Right lobe of liver (tissue), 6 donors: Measurements from ENCODE around the gene KLHL20. TPM values are rescaled to one million over a fixed set of nuclear protein-coding genes. Genes with fewer than 3 reads are reported as not detected.
"Not testable (repeated sequence)": the region's sequence is repeated elsewhere in the genome, so short reads cannot be mapped to it uniquely, and the experiment has no call there.

ENCODE experiments used
- ATAC-seq, 4 donors: fragments of 200-7000 bp; cut with Tn5 transposase; one replicate each; pipeline ENCODE4 v1.9.1; 2020; ENCODE audit warnings: mild to moderate bottlenecking in 4 of 4, moderate library complexity in 4 of 4
- DNase-seq, 3 donors: peaks; one replicate each; pipeline ENCODE4 v3.0.0-alpha.2; 2020
- H3K27ac ChIP-seq, 3 donors: fragments of 200-600 bp; one replicate each; pipeline ENCODE4 v1.8.0; 2022
- H3K27me3 ChIP-seq, 2 donors: fragments of 200-600 bp; one replicate each; pipeline ENCODE4 v1.8.0; 2022
- H3K36me3 ChIP-seq, 4 donors: fragments of 200-600 bp; sonication (generic) in 1 of 4; one replicate each; pipeline versions ENCODE4 v1.5.1 to v1.8.0; 2017 to 2022; ENCODE audit warnings: control low read depth in 1 of 4
- H3K4me1 ChIP-seq, 4 donors: fragments of 200-600 bp; sonication (generic) in 1 of 4; one replicate each; pipeline versions ENCODE4 v1.5.1 to v1.8.0; 2017 to 2022; ENCODE audit warnings: control low read depth in 1 of 4
- H3K4me3 ChIP-seq, 3 donors: fragments of 200-600 bp; one replicate each; pipeline ENCODE4 v1.8.0; 2022
- H3K9me3 ChIP-seq, 4 donors: fragments of 200-600 bp; sonication (generic) in 1 of 4; one replicate each; pipeline versions ENCODE4 v1.5.1 to v1.8.0; 2017 to 2022; ENCODE audit warnings: control low read depth in 1 of 4
- POLR2A ChIP-seq: fragments of 450-650 bp; IDR thresholded peaks from one replicate; pipeline ENCODE4 v1.6.1; 2017; ENCODE audit warnings: antibody characterized with exemption, mild to moderate bottlenecking
- WGBS: methylation state at CpG from one replicate; pipeline ENCODE4 v1.1.6; 2018; ENCODE audit warnings: low coverage, low lambda C conversion rate; ENCODE audit not compliant: insufficient coverage; ENCODE audit errors: missing lambda C conversion rate; 5-methylcytosine and 5-hydroxymethylcytosine counted together
- intact Hi-C, 2 donors: fragments of 100-400 bp; cut with DNase I; formaldehyde crosslinking; loops; one replicate each; pipeline versions ENCODE4 v1.11.2 to v1.14.1; 2022
- total RNA-seq, 6 experiments: library from RNA; depleted of rRNA in 2 of 6; stranded (reverse); fragments of >200 nt in 2 of 6; fragmentation: NEBNext Ultra II Directional in 3 of 6; extraction: Animal tissue kit (Norgen Biotek cat#: 25700) in 3 of 6; gene quantifications; one replicate each; pipeline versions ENCODE4 v1.1.0 to v1.2.4, GENCODE V29; 2016 to 2023
- TF ChIP-seq, protein P1 (sequence below), 4 donors: fragments of 200-600 bp in 3 of 4; fragments of 450-650 bp in 1 of 4; IDR thresholded peaks; one replicate each; pipeline versions ENCODE4 v1.5.1 to v1.8.0; 2016 to 2022; ENCODE audit warnings: antibody characterized with exemption in 4 of 4, mild to moderate bottlenecking in 2 of 4
- donor health status: DM: no; HTN: yes; CAD: no.
- donor health status: DM: no; HTN: no; CAD: no.
- donor health status: DM: no; HTN: no; CAD: no.
- donor health status: DM: no; HTN: yes; CAD: no.
- donor health status: DM: no; HTN: yes; CAD: no.

KLHL20 gene
- total RNA-seq, 6 experiments from 2014 or later: 9.2 to 15.5 (median 12.5) TPM

- WGBS: 100% methylated on average over 1 of the region's 5 CpGs
- intact Hi-C loops: no loop called here
- ATAC-seq (no peak), DNase-seq (no peak)
- Histone ChIP-seq H3K36me3 (peaks cover 0 to 32% (median 16%) of the 10 kb centered on the region in 4 donors), H3K4me1 (peaks cover 0 to 4% (median 0%) of the 10 kb centered on the region in 4 donors), H3K27ac (no peak overlapping the region), H3K27me3 (no peaks in the 10 kb centered on the region), H3K9me3 (no peaks in the 10 kb centered on the region), H3K4me3 (no peak overlapping the region)
- no peak for TF ChIP-seq POLR2A
- TF ChIP-seq, protein P1, sequence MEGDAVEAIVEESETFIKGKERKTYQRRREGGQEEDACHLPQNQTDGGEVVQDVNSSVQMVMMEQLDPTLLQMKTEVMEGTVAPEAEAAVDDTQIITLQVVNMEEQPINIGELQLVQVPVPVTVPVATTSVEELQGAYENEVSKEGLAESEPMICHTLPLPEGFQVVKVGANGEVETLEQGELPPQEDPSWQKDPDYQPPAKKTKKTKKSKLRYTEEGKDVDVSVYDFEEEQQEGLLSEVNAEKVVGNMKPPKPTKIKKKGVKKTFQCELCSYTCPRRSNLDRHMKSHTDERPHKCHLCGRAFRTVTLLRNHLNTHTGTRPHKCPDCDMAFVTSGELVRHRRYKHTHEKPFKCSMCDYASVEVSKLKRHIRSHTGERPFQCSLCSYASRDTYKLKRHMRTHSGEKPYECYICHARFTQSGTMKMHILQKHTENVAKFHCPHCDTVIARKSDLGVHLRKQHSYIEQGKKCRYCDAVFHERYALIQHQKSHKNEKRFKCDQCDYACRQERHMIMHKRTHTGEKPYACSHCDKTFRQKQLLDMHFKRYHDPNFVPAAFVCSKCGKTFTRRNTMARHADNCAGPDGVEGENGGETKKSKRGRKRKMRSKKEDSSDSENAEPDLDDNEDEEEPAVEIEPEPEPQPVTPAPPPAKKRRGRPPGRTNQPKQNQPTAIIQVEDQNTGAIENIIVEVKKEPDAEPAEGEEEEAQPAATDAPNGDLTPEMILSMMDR (IDR thresholded peaks at IDR 0.05): no peak
These were observed 44.2 kb downstream of the KLHL20 start for GRCh38 chr1:173758980-173759379.

- H3K27me3 ChIP-seq, ATAC-seq, H3K27ac ChIP-seq, H3K36me3 ChIP-seq, intact Hi-C loops, H3K4me3 ChIP-seq, DNase-seq, H3K4me1 ChIP-seq, H3K9me3 ChIP-seq: not testable (repeated sequence)
- 96% methylated on average over 6 of the region's 6 CpGs for WGBS
These were observed 49.5 kb downstream of the KLHL20 start for GRCh38 chr1:173764331-173764730.

GRCh38 chr1:173768206-173768605, 53.4 kb downstream of the KLHL20 start:
- ATAC-seq: no peak
- Histone ChIP-seq H3K4me3 (no peak overlapping the region), H3K4me1 (no peaks in the 10 kb centered on the region), H3K36me3 (peaks cover 0 to 5% (median 0%) of the 10 kb centered on the region in 4 donors), H3K27me3 (no peaks in the 10 kb centered on the region), H3K27ac (no peak overlapping the region), H3K9me3 (no peaks in the 10 kb centered on the region)
- WGBS: 74% methylated on average over 2 of the region's 2 CpGs
- no peak for TF ChIP-seq POLR2A
- TF ChIP-seq, protein P1 (IDR thresholded peaks at IDR 0.05): no peak
- intact Hi-C loops: no loop called here
- DNase-seq: no peak

DNA sequence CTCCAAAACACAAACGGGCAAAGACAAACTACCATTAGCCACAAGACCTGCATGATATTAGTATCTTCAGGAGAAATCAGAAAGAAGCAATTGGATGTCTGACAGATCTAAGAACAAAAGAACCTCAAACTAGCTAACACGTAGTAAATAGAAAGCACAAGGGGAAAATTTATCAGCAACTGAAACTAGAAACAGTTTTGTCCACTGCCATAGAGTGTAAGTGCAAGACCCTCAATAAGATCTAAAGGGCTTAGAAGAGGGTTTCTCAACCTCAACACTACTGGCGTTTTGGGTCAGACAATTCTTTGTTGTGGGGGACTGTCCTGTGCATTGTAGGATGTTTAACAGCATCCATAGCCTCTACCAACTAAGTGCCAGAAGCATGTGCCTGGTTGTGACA, 54.0 kb downstream of the KLHL20 start:
- no peak for ATAC-seq
- Histone ChIP-seq H3K27me3 (no peaks in the 10 kb centered on the region), H3K27ac (no peak overlapping the region), H3K36me3 (peaks cover 0 to 5% (median 0%) of the 10 kb centered on the region in 4 donors), H3K4me1 (no peaks in the 10 kb centered on the region), H3K9me3 (no peaks in the 10 kb centered on the region), H3K4me3 (no peak overlapping the region)
- no peak for DNase-seq
- 88% methylated on average over 2 of the region's 3 CpGs for WGBS
- TF ChIP-seq, protein P1 (IDR thresholded peaks at IDR 0.05): no peak
- TF ChIP-seq POLR2A: no peak
- intact Hi-C loops: no loop called here

- DNase-seq, H3K4me3 ChIP-seq, intact Hi-C loops, H3K4me1 ChIP-seq, H3K9me3 ChIP-seq, ATAC-seq, H3K27me3 ChIP-seq, H3K27ac ChIP-seq: not testable (repeated sequence)
- peaks cover 0 to 12% (median 3%) of the 10 kb centered on the region in 4 donors for H3K36me3 ChIP-seq
- WGBS: 90% methylated on average over 7 of the region's 9 CpGs
These were observed 55.5 kb downstream of the KLHL20 start for GRCh38 chr1:173770330-173770729.

DNA sequence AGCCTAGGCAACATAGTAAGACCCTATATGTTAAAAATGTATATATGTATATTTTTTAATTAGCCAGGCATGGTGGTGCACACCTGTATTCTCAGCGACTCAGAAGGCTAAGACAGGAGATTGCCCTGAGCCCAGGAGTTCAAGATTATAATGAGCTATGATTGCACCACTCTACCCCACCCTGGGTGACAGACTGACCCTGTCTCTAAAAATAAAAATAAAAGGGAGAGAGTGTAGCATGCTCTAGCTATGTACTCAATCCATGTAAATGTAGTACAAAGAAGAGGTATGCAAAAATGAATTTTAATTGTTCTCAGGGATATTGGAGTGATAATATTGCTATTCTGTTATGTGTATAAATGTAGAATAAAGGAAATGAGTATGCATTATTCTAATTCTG, 56.8 kb downstream of the KLHL20 start:
- no peak overlapping the region for H3K4me3 ChIP-seq
- H3K9me3 ChIP-seq: no peaks in the 10 kb centered on the region
- intact Hi-C loops: no loop called here
- 100% methylated on average over 1 of the region's 1 CpG for WGBS
- DNase-seq (no peak), ATAC-seq (no peak)
- H3K36me3 ChIP-seq: peaks cover 0 to 24% (median 7%) of the 10 kb centered on the region in 4 donors
- H3K4me1 ChIP-seq: no peaks in the 10 kb centered on the region
- H3K27ac ChIP-seq: no peak overlapping the region
- no peaks in the 10 kb centered on the region for H3K27me3 ChIP-seq
- TF ChIP-seq POLR2A: no peak
- TF ChIP-seq, protein P1 (IDR thresholded peaks at IDR 0.05): no peak
